ENCODE results near the gene PRKCB.

DNA sequence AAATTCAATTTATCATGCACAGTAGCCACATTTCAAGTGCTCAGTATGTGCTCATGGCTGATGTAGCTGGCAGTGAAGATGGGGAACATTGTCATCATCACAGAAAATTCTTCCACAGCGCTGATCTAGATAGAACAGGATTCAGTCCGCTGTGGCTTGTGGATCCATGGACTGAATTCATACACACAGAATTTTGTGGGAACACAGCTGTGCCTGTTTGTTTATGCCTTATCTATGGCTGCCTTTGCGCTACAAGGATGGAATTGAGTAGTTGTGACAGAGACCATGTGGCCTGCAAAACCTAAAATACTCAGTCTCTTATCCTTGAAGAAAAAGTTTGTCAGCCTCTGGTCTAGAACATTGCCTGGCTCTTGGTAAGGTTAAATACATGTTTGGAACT lies 128.4 kb downstream of the PRKCB start:
- TF ChIP-seq, protein P1, sequence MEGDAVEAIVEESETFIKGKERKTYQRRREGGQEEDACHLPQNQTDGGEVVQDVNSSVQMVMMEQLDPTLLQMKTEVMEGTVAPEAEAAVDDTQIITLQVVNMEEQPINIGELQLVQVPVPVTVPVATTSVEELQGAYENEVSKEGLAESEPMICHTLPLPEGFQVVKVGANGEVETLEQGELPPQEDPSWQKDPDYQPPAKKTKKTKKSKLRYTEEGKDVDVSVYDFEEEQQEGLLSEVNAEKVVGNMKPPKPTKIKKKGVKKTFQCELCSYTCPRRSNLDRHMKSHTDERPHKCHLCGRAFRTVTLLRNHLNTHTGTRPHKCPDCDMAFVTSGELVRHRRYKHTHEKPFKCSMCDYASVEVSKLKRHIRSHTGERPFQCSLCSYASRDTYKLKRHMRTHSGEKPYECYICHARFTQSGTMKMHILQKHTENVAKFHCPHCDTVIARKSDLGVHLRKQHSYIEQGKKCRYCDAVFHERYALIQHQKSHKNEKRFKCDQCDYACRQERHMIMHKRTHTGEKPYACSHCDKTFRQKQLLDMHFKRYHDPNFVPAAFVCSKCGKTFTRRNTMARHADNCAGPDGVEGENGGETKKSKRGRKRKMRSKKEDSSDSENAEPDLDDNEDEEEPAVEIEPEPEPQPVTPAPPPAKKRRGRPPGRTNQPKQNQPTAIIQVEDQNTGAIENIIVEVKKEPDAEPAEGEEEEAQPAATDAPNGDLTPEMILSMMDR (conservative IDR thresholded peaks at IDR 0.05; ENCODE audit: low read length) = no peak
- TF ChIP-seq EZH2phosphoT487 (IDR thresholded peaks at IDR 0.05; ENCODE audit: borderline replicate concordance, low read depth, low read length) = no peak

Data from OCI-LY7 (cell line).